Dedifferentiated amniotic fluid mesenchymal stem cell (primary cell): ENCODE results near the gene PGAM2.

Experiments
- DNase-seq: peaks from one replicate; pipeline ENCODE4 v3.0.0-alpha.2; 2016; ENCODE audit errors: extremely low spot score

The PGAM2 gene

GRCh38 chr7:44067064-44067951 is 1.9 kb upstream of the PGAM2 start:
- no peak for DNase-seq

- no peak for DNase-seq
Observed at GRCh38 chr7:44066494-44067063, 1.2 kb upstream of the PGAM2 start.

- DNase-seq = no peak
Observed at GRCh38 chr7:44066111-44066460, 719 bp upstream of the PGAM2 start.

GRCh38 chr7:44064791-44065430 is 456 bp downstream of the PGAM2 start:
- no peak for DNase-seq

GRCh38 chr7:44063894-44064651 is 1.3 kb downstream of the PGAM2 start:
- DNase-seq = no peak

- no peak for DNase-seq
Observed at GRCh38 chr7:44063547-44063893, 1.8 kb downstream of the PGAM2 start.

GRCh38 chr7:44062903-44063295 is 2.5 kb downstream of the PGAM2 start:
- no peak for DNase-seq

- no peak for DNase-seq
Observed at GRCh38 chr7:44062180-44062902, 3.0 kb downstream of the PGAM2 start.

- DNase-seq = no peak
Observed at GRCh38 chr7:44061645-44062179, 3.7 kb downstream of the PGAM2 start.

- no peak for DNase-seq
Observed at GRCh38 chr7:44060948-44061644, 4.3 kb downstream of the PGAM2 start.

- DNase-seq = no peak
Observed at GRCh38 chr7:44060091-44060947, 5.0 kb downstream of the PGAM2 start.

- no peak for DNase-seq
Observed at GRCh38 chr7:44059219-44060090, 5.9 kb downstream of the PGAM2 start.

GRCh38 chr7:44058759-44059218 is 6.6 kb downstream of the PGAM2 start:
- DNase-seq = no peak

GRCh38 chr7:44057849-44058758 is 7.3 kb downstream of the PGAM2 start:
- DNase-seq = no peak

GRCh38 chr7:44057181-44057848 is 8.1 kb downstream of the PGAM2 start:
- DNase-seq = no peak

GRCh38 chr7:44056681-44057080 is 8.7 kb downstream of the PGAM2 start:
- no peak for DNase-seq

GRCh38 chr7:44052771-44053365 is 12.5 kb downstream of the PGAM2 start:
- no peak for DNase-seq
